CD4-positive, alpha-beta T cell treated with Interleukin-17A for 1 hour (primary cell): ENCODE results near the gene GJD3.

Experiments used
- DNase-seq: peaks from one replicate; pipeline ENCODE4 v3.0.0-alpha.2; 2020

The GJD3 gene

GRCh38 chr17:40350689-40351358, 13.7 kb downstream of the GJD3 start:
- no peak for DNase-seq

- DNase-seq = no peak
Observed at GRCh38 chr17:40349895-40350688, 14.4 kb downstream of the GJD3 start.

- no peak for DNase-seq
Observed at GRCh38 chr17:40349477-40349894, 15.1 kb downstream of the GJD3 start.

- no peak for DNase-seq
Observed at GRCh38 chr17:40348562-40349476, 15.7 kb downstream of the GJD3 start.

- DNase-seq = no peak
Observed at GRCh38 chr17:40348136-40348504, 16.4 kb downstream of the GJD3 start.

- no peak for DNase-seq
Observed at GRCh38 chr17:40347319-40348135, 17.0 kb downstream of the GJD3 start.

GRCh38 chr17:40346765-40347158, 17.8 kb downstream of the GJD3 start:
- peak; percentile 46 for DNase-seq

GRCh38 chr17:40345994-40346764, 18.4 kb downstream of the GJD3 start:
- no peak for DNase-seq

- peak; percentile 57 for DNase-seq
Observed at GRCh38 chr17:40345161-40345993, 19.2 kb downstream of the GJD3 start.

GRCh38 chr17:40344421-40345160, 19.9 kb downstream of the GJD3 start:
- DNase-seq = peak; percentile 59

- DNase-seq = peak; percentile 17
Observed at GRCh38 chr17:40343219-40344119, 21.1 kb downstream of the GJD3 start.

- DNase-seq = peak; percentile 10
Observed at GRCh38 chr17:40342504-40343218, 21.9 kb downstream of the GJD3 start.

GRCh38 chr17:40341808-40342503, 22.6 kb downstream of the GJD3 start:
- DNase-seq = peak; percentile 50

- DNase-seq = peak; percentile 94
Observed at GRCh38 chr17:40340880-40341807, 23.4 kb downstream of the GJD3 start.

- no peak for DNase-seq
Observed at GRCh38 chr17:40340327-40340726, 24.2 kb downstream of the GJD3 start.

GRCh38 chr17:40338941-40339649, 25.4 kb downstream of the GJD3 start:
- DNase-seq = no peak
